Measurements from ENCODE around the gene CSTF1.

DNA sequence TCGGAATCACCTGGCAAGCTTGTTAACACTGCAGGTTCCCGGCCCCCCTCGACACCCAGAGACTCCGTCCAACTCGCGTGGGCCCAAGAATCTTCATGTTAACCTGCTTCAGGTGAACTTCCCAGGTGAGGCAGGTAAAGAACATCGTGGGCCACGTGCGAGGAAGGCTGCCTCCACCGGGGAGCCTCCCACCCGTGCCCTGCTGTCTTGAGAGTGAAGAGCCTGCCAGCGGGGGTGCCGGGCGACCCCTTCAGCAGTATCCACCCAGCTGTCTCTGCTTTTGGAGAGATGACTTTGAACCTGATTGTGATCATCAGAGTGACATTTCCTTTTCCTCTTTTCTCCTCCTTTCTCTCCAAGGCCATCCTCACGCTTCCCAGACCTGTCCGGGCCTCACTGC is 53.1 kb downstream of the CSTF1 start:
- TF ChIP-seq, protein P1, sequence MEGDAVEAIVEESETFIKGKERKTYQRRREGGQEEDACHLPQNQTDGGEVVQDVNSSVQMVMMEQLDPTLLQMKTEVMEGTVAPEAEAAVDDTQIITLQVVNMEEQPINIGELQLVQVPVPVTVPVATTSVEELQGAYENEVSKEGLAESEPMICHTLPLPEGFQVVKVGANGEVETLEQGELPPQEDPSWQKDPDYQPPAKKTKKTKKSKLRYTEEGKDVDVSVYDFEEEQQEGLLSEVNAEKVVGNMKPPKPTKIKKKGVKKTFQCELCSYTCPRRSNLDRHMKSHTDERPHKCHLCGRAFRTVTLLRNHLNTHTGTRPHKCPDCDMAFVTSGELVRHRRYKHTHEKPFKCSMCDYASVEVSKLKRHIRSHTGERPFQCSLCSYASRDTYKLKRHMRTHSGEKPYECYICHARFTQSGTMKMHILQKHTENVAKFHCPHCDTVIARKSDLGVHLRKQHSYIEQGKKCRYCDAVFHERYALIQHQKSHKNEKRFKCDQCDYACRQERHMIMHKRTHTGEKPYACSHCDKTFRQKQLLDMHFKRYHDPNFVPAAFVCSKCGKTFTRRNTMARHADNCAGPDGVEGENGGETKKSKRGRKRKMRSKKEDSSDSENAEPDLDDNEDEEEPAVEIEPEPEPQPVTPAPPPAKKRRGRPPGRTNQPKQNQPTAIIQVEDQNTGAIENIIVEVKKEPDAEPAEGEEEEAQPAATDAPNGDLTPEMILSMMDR (conservative IDR thresholded peaks at IDR 0.05 in 1 of 2, IDR thresholded peaks at IDR 0.05 in 1 of 2; ENCODE audit: low read depth in 1 of 2, low read length in 2 of 2): no peak
- TF ChIP-seq EZH2 (IDR thresholded peaks at IDR 0.05; ENCODE audit: low read length, missing control alignments): no peak
